Lung (tissue), 12 donors: Measurements from ENCODE around the gene CYTH1. TPM values are rescaled to one million over a fixed set of nuclear protein-coding genes. Genes with fewer than 3 reads are reported as not detected.

Experiments used
- ATAC-seq: fragments of 200-7000 bp; cut with Tn5 transposase; one replicate; pipeline ENCODE4 v1.9.1; 2020; ENCODE audit warnings: moderate number of reproducible peaks; ENCODE audit not compliant: insufficient read depth, low FRiP score
- DNase-seq, 3 donors: peaks; one replicate each; pipeline ENCODE4 v3.0.0-alpha.2; 2013 to 2017
- H3K27ac ChIP-seq, 2 donors: one replicate each; pipeline ENCODE4 v1.5.1; 2013; ENCODE audit warnings: mild to moderate bottlenecking in 2 of 2, moderate library complexity in 2 of 2, control low read depth in 1 of 2, inconsistent platforms in 1 of 2, low read depth in 1 of 2, low read length in 1 of 2
- H3K27me3 ChIP-seq, 3 donors: one replicate each; pipeline ENCODE4 v1.5.1; 2013; ENCODE audit warnings: low read length in 2 of 3; ENCODE audit not compliant: control insufficient read depth in 3 of 3, insufficient read depth in 3 of 3
- H3K36me3 ChIP-seq, 4 donors: one replicate each; pipeline ENCODE4 v1.5.1; 2013; ENCODE audit warnings: low read length in 4 of 4, mild to moderate bottlenecking in 1 of 4, moderate library complexity in 1 of 4; ENCODE audit not compliant: control insufficient read depth in 4 of 4, insufficient read depth in 4 of 4
- H3K4me1 ChIP-seq, 5 donors: one replicate each; pipeline ENCODE4 v1.5.1; 2013; ENCODE audit warnings: low read length in 5 of 5, mild to moderate bottlenecking in 2 of 5, moderate library complexity in 1 of 5; ENCODE audit not compliant: control insufficient read depth in 5 of 5, insufficient read depth in 5 of 5
- H3K4me3 ChIP-seq: one replicate; pipeline ENCODE4 v1.5.1; 2013; ENCODE audit warnings: mild to moderate bottlenecking, control low read depth, moderate library complexity
- H3K9ac ChIP-seq, 2 donors: one replicate each; pipeline ENCODE4 v1.5.1; 2013; ENCODE audit warnings: low read length in 2 of 2, control low read depth in 1 of 2; ENCODE audit not compliant: insufficient read depth in 1 of 2
- H3K9me3 ChIP-seq, 4 donors: one replicate each; pipeline ENCODE4 v1.5.1; 2013; ENCODE audit warnings: low read length in 3 of 4, mild to moderate bottlenecking in 1 of 4, moderate library complexity in 1 of 4; ENCODE audit not compliant: control insufficient read depth in 4 of 4, insufficient read depth in 3 of 4
- WGBS, 2 donors: extraction: QIAGEN DNeasy Blood & Tissue Kit; methylation state at CpG; one replicate each; pipeline ENCODE4 v1.1.7; 2013; 5-methylcytosine and 5-hydroxymethylcytosine counted together
- polyA plus RNA-seq, 2 donors: library from polyadenylated mRNA; stranded (reverse); fragments of 200-250 nt; gene quantifications; one replicate each; pipeline ENCODE4 v1.2.1, GENCODE V29; 2013
- total RNA-seq, 2 donors: library from RNA; depleted of rRNA in 1 of 2; stranded (reverse); fragments of >200 nt in 1 of 2; gene quantifications; one replicate each; pipeline ENCODE4 v1.2.1, GENCODE V29; 2014 to 2021
- TF ChIP-seq, protein P1 (sequence below): IDR thresholded peaks from 2 replicates; pipeline ENCODE4 v1.5.1; 2012; ENCODE audit warnings: mild to moderate bottlenecking; ENCODE audit errors: control extremely low read depth, extremely low read depth
- donor health status: control.
- donor health status: control.
- donor health status: Bipolar disorder and iron deficiency.
- donor health status: healthy.
- donor health status: DM: yes; HTN: yes; CAD: no.

Gene CYTH1
- total and polyA plus RNA-seq, 4 donors = 50.5 to 97.2 (median 76.0) TPM

DNA sequence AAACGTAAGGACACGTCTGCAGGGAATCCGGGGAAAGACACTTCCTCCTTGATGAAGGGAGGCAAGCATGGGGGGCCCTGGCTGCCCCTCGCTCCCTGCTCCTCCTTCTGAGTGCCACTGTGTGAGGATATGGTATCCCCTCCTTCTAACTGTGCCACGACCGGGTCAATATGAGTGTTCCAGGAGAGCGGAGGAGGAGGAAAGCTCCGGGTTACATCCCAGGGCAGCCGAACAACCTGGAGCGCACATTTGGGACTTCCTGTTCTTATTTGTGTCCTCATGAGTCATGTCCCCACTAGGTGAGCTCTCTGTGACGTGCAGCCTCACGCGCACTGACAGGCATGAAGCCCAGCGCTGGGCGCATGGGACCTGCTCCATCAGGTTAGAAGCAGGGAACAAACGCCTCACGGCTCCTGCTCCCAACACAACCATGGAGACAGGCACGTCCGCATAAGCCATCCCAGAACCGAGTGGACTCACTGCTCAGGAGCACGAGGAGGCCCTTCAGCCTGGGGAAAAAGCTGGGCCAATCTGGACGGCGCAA is 112.0 kb downstream of the CYTH1 start:
- DNase-seq (no peak), ATAC-seq (no peak)
- Histone ChIP-seq H3K27ac (no peak overlapping the region), H3K9me3 (no peaks in the 10 kb centered on the region), H3K9ac (no peak overlapping the region), H3K4me1 (peaks cover 0 to 15% (median 7%) of the 10 kb centered on the region in 5 donors), H3K36me3 (peaks cover 0 to 17% (median under 1%) of the 10 kb centered on the region in 4 donors), H3K4me3 (no peak overlapping the region), H3K27me3 (no peaks in the 10 kb centered on the region)
- TF ChIP-seq, protein P1, sequence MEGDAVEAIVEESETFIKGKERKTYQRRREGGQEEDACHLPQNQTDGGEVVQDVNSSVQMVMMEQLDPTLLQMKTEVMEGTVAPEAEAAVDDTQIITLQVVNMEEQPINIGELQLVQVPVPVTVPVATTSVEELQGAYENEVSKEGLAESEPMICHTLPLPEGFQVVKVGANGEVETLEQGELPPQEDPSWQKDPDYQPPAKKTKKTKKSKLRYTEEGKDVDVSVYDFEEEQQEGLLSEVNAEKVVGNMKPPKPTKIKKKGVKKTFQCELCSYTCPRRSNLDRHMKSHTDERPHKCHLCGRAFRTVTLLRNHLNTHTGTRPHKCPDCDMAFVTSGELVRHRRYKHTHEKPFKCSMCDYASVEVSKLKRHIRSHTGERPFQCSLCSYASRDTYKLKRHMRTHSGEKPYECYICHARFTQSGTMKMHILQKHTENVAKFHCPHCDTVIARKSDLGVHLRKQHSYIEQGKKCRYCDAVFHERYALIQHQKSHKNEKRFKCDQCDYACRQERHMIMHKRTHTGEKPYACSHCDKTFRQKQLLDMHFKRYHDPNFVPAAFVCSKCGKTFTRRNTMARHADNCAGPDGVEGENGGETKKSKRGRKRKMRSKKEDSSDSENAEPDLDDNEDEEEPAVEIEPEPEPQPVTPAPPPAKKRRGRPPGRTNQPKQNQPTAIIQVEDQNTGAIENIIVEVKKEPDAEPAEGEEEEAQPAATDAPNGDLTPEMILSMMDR = no peak
- 93 to 94% methylated on average over 23 of the region's 23 CpGs for WGBS, 2 donors

GRCh38 chr17:78669256-78669974 is 112.7 kb downstream of the CYTH1 start:
- no peak overlapping the region for H3K27ac ChIP-seq
- H3K36me3 ChIP-seq = peaks cover 0 to 11% (median under 1%) of the 10 kb centered on the region in 4 donors
- H3K4me3 ChIP-seq = no peak overlapping the region
- peaks cover 0 to 15% (median 7%) of the 10 kb centered on the region in 5 donors for H3K4me1 ChIP-seq
- DNase-seq (no peak), ATAC-seq (no peak)
- 94 to 96% methylated on average over 22 of the region's 22 CpGs for WGBS, 2 donors
- no peak overlapping the region for H3K9ac ChIP-seq
- TF ChIP-seq, protein P1 = no peak
- H3K27me3 ChIP-seq = no peaks in the 10 kb centered on the region
- H3K9me3 ChIP-seq = no peaks in the 10 kb centered on the region

- H3K36me3 ChIP-seq = peaks cover 0 to 7% (median under 1%) of the 10 kb centered on the region in 4 donors
- TF ChIP-seq, protein P1 = no peak
- DNase-seq (no peak), ATAC-seq (no peak)
- H3K4me3 ChIP-seq = no peak overlapping the region
- no peaks in the 10 kb centered on the region for H3K9me3 ChIP-seq
- no peak overlapping the region for H3K9ac ChIP-seq
- H3K27ac ChIP-seq = no peak overlapping the region
- H3K27me3 ChIP-seq = no peaks in the 10 kb centered on the region
- peaks cover 0 to 15% (median 7%) of the 10 kb centered on the region in 5 donors for H3K4me1 ChIP-seq
- WGBS, 2 donors = 93 to 94% methylated on average over 4 of the region's 4 CpGs
These were observed 113.2 kb downstream of the CYTH1 start for GRCh38 chr17:78668847-78669246.
